Endothelial cell of umbilical vein (primary cell): ENCODE data around the gene STK11IP. TPM values are rescaled to one million over a fixed set of nuclear protein-coding genes. Genes with fewer than 3 reads are reported as not detected.

Source experiments
- BruUV-seq: library from RNA; stranded (reverse); fragments of 400-500 nt; replicated peaks from 2 replicates; lab custom pipeline; 2021; lab: Mats Ljungman, UMichigan
- CTCF ChIA-PET: fragments of 300-600, 350-600 bp; sonication (Branson Sonifier 250); formaldehyde crosslinking; loops from one replicate; lab custom pipeline; 2021; ENCODE audit warnings: antibody characterized with exemption, inconsistent platforms; lab: Charles Lee
- POLR2A ChIA-PET: fragments of 300-600, 350-600 bp; sonication (Branson Sonifier 250); formaldehyde crosslinking; loops from one replicate; lab custom pipeline; 2021; ENCODE audit warnings: antibody characterized with exemption, inconsistent platforms; lab: Charles Lee
- DNase-seq: peaks from one replicate; pipeline ENCODE4 v3.0.0-alpha.2; 2011; ENCODE audit warnings: low read depth, low spot score
- FAIRE-seq: peaks from 2 replicates; lab custom pipeline; 2011; peaks lifted over from hg19 to GRCh38; lab: Jason Lieb, UNC
- H2AFZ ChIP-seq: 2 replicates; pipeline ENCODE4 v1.6.0; 2012; ENCODE audit warnings: low read depth, low read length, control low read depth, inconsistent platforms
- H3K27ac ChIP-seq: 2 replicates; pipeline ENCODE4 v1.5.1; 2011; ENCODE audit warnings: low read depth, mild to moderate bottlenecking, control low read depth, low read length, moderate library complexity; ENCODE audit not compliant: insufficient read depth
- H3K27me3 ChIP-seq, 2 experiments: 2 replicates each; pipeline versions ENCODE4 v1.6.0 to v1.6.1; 2011; ENCODE audit warnings: low read length in 2 of 2, mixed read lengths in 1 of 2; ENCODE audit not compliant: control insufficient read depth in 2 of 2, insufficient read depth in 2 of 2
- H3K36me3 ChIP-seq, 2 experiments: 2 replicates in 1 of 2; 3 replicates in 1 of 2; pipeline ENCODE4 v1.5.1; 2011; ENCODE audit warnings: low read length in 2 of 2, mild to moderate bottlenecking in 1 of 2, moderate library complexity in 1 of 2; ENCODE audit not compliant: control insufficient read depth in 2 of 2, insufficient read depth in 2 of 2; ENCODE audit errors: extremely low read depth in 1 of 2
- H3K4me1 ChIP-seq: 3 replicates; pipeline ENCODE4 v1.5.1; 2011; ENCODE audit warnings: mild to moderate bottlenecking, low read length; ENCODE audit not compliant: control insufficient read depth, insufficient read depth; ENCODE audit errors: extremely low read depth
- H3K4me2 ChIP-seq: 2 replicates; pipeline ENCODE4 v1.6.1; 2011; ENCODE audit warnings: low read length, control low read depth, mixed read lengths; ENCODE audit not compliant: insufficient read depth
- H3K4me3 ChIP-seq, 3 experiments: fragments of 200-600 bp in 1 of 3; sonication (generic), shearing (Covaris generic) in 1 of 3; replicated peaks in 1 of 3; 2 replicates each; pipeline ENCODE4 v1.5.1; 2011 to 2016; ENCODE audit warnings: control low read depth in 3 of 3, low read length in 3 of 3, mild to moderate bottlenecking in 2 of 3, inconsistent platforms in 1 of 3, low read depth in 1 of 3, moderate library complexity in 1 of 3; ENCODE audit not compliant: insufficient read depth in 1 of 3
- H3K79me2 ChIP-seq: 2 replicates; pipeline ENCODE4 v1.6.0; 2012; ENCODE audit warnings: low read length, inconsistent platforms; ENCODE audit not compliant: control insufficient read depth, insufficient read depth
- H3K9ac ChIP-seq: replicated peaks from 2 replicates; pipeline ENCODE3; 2011; ENCODE audit warnings: low read length, control low read depth; ENCODE audit not compliant: insufficient read depth; ENCODE audit errors: extremely low read depth
- H3K9me1 ChIP-seq: replicated peaks from 3 replicates; pipeline ENCODE4 v1.6.0; 2011; ENCODE audit warnings: mild to moderate bottlenecking, low read length; ENCODE audit not compliant: control insufficient read depth, insufficient read depth; ENCODE audit errors: extremely low read depth
- H3K9me3 ChIP-seq: replicated peaks from 2 replicates; pipeline ENCODE4 v1.5.1; 2012; ENCODE audit warnings: low read length, inconsistent platforms; ENCODE audit not compliant: control insufficient read depth, insufficient read depth
- H4K20me1 ChIP-seq: replicated peaks from 2 replicates; pipeline ENCODE3; 2011; ENCODE audit warnings: mild to moderate bottlenecking, low read length; ENCODE audit not compliant: control insufficient read depth, insufficient read depth; ENCODE audit errors: extremely low read depth
- CTCF ChIP-seq, 2 donors: IDR thresholded peaks; 1 replicate in 1 of 2; 2 replicates in 1 of 2; pipeline ENCODE4 v1.5.1; 2011; ENCODE audit warnings: low read length in 2 of 2, mild to moderate bottlenecking in 2 of 2, moderate library complexity in 2 of 2, control low read depth in 1 of 2, inconsistent platforms in 1 of 2, low read depth in 1 of 2; ENCODE audit not compliant: insufficient read depth in 1 of 2; ENCODE audit errors: extremely low read depth in 1 of 2
- EZH2 ChIP-seq: IDR thresholded peaks from 2 replicates; pipeline ENCODE4 v1.6.1; 2012; ENCODE audit warnings: borderline replicate concordance, low read depth, mild to moderate bottlenecking, moderate library complexity, low read length, inconsistent platforms; ENCODE audit not compliant: severe bottlenecking
- FOS ChIP-seq: IDR thresholded peaks from 2 replicates; pipeline ENCODE4 v1.6.1; 2011; ENCODE audit warnings: mild to moderate bottlenecking, low read length, moderate library complexity, borderline replicate concordance; ENCODE audit not compliant: insufficient read depth
- GATA2 ChIP-seq: IDR thresholded peaks from 2 replicates; pipeline ENCODE4 v1.7.0; 2011; ENCODE audit warnings: low read depth, mild to moderate bottlenecking, moderate library complexity, mixed read lengths, low read length; ENCODE audit not compliant: insufficient read length, insufficient read depth
- JUN ChIP-seq: IDR thresholded peaks from 2 replicates; pipeline ENCODE4 v1.6.1; 2011; ENCODE audit warnings: borderline replicate concordance, low read depth; ENCODE audit not compliant: insufficient read length, insufficient read depth
- MAX ChIP-seq: IDR thresholded peaks from 2 replicates; pipeline ENCODE4 v1.6.1; 2011; ENCODE audit not compliant: insufficient read depth, insufficient read length
- MYC ChIP-seq: IDR thresholded peaks from one replicate; pipeline ENCODE4 v1.6.1; 2011; ENCODE audit warnings: mild to moderate bottlenecking, low read depth, low read length
- POLR2A ChIP-seq: IDR thresholded peaks from 2 replicates; pipeline ENCODE4 v1.6.1; 2012; ENCODE audit warnings: low read depth, mild to moderate bottlenecking, control low read depth, low read length
- POLR2AphosphoS5 ChIP-seq: IDR thresholded peaks from 2 replicates; pipeline ENCODE4 v1.6.1; 2012; ENCODE audit warnings: low read depth, mild to moderate bottlenecking, control low read depth, low read length, moderate library complexity; ENCODE audit not compliant: insufficient read depth
- dilution Hi-C: fragments of 300-500 bp; cut with MboI; formaldehyde crosslinking; loops from one replicate; pipeline ENCODE4 v1.15.0; 2019; ENCODE audit warnings: low sequenced_read_pairs; ENCODE audit not compliant: extremely low pct_ligation_motif_present
- intact Hi-C: fragments of 100-400 bp; cut with micrococcal nuclease; formaldehyde crosslinking; loops from one replicate; pipeline ENCODE4 v1.10.0; 2022
- polyA plus RNA-seq, 4 experiments: library from polyadenylated mRNA; depleted of rRNA in 3 of 4; stranded (reverse) in 3 of 4; unstranded in 1 of 4; fragments of >200 nt; gene quantifications; 2 replicates each; pipeline versions ENCODE4 v1.2.1 to v1.2.3, GENCODE V29; 2011 to 2012; ENCODE audit warnings: missing spikeins in 1 of 4
- total RNA-seq: library from RNA; stranded (reverse); gene quantifications from 2 replicates; pipeline ENCODE4 v1.2.3, GENCODE V29; 2021

The STK11IP gene
- total and polyA plus RNA-seq, 2 donors (not counting 3 experiments of a cell fraction or from before 2014, with no cell fraction given) = 17.7 to 19.2 TPM

GRCh38 chr2:219605607-219605954 lies 7.9 kb downstream of the STK11IP start:
- intact Hi-C loops = no loop called here
- no peaks in the 10 kb centered on the region for H3K9me3 ChIP-seq
- no peak overlapping the region for H3K4me3 ChIP-seq
- H2AFZ ChIP-seq = no peak overlapping the region
- BruUV-seq = no TSS peak
- H3K27me3 ChIP-seq = no peaks in the 10 kb centered on the region
- FAIRE-seq (no peak), DNase-seq (no peak)
- TF ChIP-seq CTCF (IDR thresholded peaks at IDR 0.05; ENCODE audit: extremely low read depth in 1 of 2, insufficient read depth in 1 of 2, low read depth in 1 of 2, low read length in 2 of 2) = no peak
- no peak for TF ChIP-seq MYC
- no peak for TF ChIP-seq JUN
- TF ChIP-seq GATA2 = no peak
- TF ChIP-seq FOS = no peak
- TF ChIP-seq MAX = no peak
- TF ChIP-seq POLR2AphosphoS5 = no peak
- TF ChIP-seq POLR2A = no peak
- no peak for TF ChIP-seq EZH2
- no peaks in the 10 kb centered on the region for H3K79me2 ChIP-seq
- dilution Hi-C loops = no loop called here
- H3K36me3 ChIP-seq = peaks cover 2 to 27% of the 10 kb centered on the region in 2 experiments
- ChIA-PET CTCF (no interaction called here), POLR2A (no interaction called here)
- H3K4me2 ChIP-seq = no peak overlapping the region
- no peaks in the 10 kb centered on the region for H3K9me1 ChIP-seq
- no peaks in the 10 kb centered on the region for H4K20me1 ChIP-seq
- no peak overlapping the region for H3K27ac ChIP-seq
- H3K9ac ChIP-seq = no peak overlapping the region
- H3K4me1 ChIP-seq = no peaks in the 10 kb centered on the region
